Chondrocyte (in vitro differentiated cells): Measurements from ENCODE around the gene SPATA19. TPM values are rescaled to one million over a fixed set of nuclear protein-coding genes. Genes with fewer than 3 reads are reported as not detected.

Experiments used
- DNase-seq: peaks from one replicate; pipeline ENCODE4 v3.0.0; 2021; ENCODE audit warnings: mixed read lengths, low spot score
- H3K27ac Mint-ChIP-seq: one replicate; pipeline ENCODE4 v1.8.0; 2021; ENCODE audit warnings: mild to moderate bottlenecking, moderate library complexity, mixed read lengths; ENCODE audit not compliant: unreplicated experiment
- H3K27me3 Mint-ChIP-seq: 2 replicates; pipeline ENCODE4 v1.8.0; 2021; ENCODE audit warnings: low read depth, mixed read lengths
- H3K36me3 Mint-ChIP-seq: 2 replicates; pipeline ENCODE4 v1.8.0; 2021; ENCODE audit warnings: low read depth, mixed read lengths
- H3K4me1 Mint-ChIP-seq: 2 replicates; pipeline ENCODE4 v1.8.0; 2021; ENCODE audit warnings: low read depth, mild to moderate bottlenecking, mixed read lengths
- H3K4me3 Mint-ChIP-seq: one replicate; pipeline ENCODE4 v1.8.0; 2021; ENCODE audit warnings: mild to moderate bottlenecking, moderate library complexity, mixed read lengths; ENCODE audit not compliant: unreplicated experiment
- H3K9me3 Mint-ChIP-seq: 2 replicates; pipeline ENCODE4 v1.8.0; 2021; ENCODE audit warnings: low read depth, mixed read lengths
- total RNA-seq: library from RNA; stranded (reverse); gene quantifications from 3 replicates; pipeline ENCODE4 v1.2.1, GENCODE V29; 2021
- TF ChIP-seq, protein P1 (sequence below): fragments of 200-600 bp; sonication (generic); IDR thresholded peaks from 2 replicates; pipeline ENCODE4 v1.5.0; 2021; ENCODE audit warnings: antibody characterized with exemption, mild to moderate bottlenecking, moderate library complexity

Gene SPATA19
- total RNA-seq, 1 donor from 2014 or later, result not detected

DNA sequence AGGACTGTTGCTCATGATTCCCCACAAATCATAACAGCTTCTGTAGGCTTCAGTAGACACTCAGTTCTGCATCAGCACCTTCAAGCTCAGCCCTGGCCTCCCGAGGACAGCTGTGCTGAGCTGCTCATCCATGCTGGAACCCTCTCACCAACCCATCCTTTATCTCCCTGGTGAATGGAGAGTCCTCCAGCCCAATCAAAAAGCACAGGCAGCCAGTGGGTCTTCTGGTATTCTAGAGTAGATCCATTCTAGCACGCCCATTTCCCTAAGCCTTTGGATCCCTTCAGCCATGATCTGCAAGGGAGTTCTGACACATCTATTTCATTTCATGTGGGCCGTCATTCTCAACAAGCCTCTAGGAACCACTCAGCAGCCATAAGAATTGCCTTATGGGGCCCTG, 44.6 kb upstream of the SPATA19 start:
- Mint-ChIP-seq H3K27me3 (peaks cover 23% of the 10 kb centered on the region), H3K27ac (no peak overlapping the region), H3K4me1 (peaks cover 5% of the 10 kb centered on the region), H3K36me3 (no peaks in the 10 kb centered on the region), H3K4me3 (no peak overlapping the region), H3K9me3 (peaks cover 4% of the 10 kb centered on the region)
- TF ChIP-seq, protein P1, sequence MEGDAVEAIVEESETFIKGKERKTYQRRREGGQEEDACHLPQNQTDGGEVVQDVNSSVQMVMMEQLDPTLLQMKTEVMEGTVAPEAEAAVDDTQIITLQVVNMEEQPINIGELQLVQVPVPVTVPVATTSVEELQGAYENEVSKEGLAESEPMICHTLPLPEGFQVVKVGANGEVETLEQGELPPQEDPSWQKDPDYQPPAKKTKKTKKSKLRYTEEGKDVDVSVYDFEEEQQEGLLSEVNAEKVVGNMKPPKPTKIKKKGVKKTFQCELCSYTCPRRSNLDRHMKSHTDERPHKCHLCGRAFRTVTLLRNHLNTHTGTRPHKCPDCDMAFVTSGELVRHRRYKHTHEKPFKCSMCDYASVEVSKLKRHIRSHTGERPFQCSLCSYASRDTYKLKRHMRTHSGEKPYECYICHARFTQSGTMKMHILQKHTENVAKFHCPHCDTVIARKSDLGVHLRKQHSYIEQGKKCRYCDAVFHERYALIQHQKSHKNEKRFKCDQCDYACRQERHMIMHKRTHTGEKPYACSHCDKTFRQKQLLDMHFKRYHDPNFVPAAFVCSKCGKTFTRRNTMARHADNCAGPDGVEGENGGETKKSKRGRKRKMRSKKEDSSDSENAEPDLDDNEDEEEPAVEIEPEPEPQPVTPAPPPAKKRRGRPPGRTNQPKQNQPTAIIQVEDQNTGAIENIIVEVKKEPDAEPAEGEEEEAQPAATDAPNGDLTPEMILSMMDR, result no peak
- no peak for DNase-seq

- TF ChIP-seq, protein P1, result no peak
- Mint-ChIP-seq H3K27me3 (peaks cover 23% of the 10 kb centered on the region), H3K4me3 (no peak overlapping the region), H3K9me3 (peaks cover 8% of the 10 kb centered on the region), H3K36me3 (peaks cover 1% of the 10 kb centered on the region), H3K27ac (no peak overlapping the region), H3K4me1 (no peaks in the 10 kb centered on the region)
- DNase-seq, result no peak
Observed at GRCh38 chr11:133889188-133889587, 43.9 kb upstream of the SPATA19 start.

GRCh38 chr11:133887692-133888332, 42.5 kb upstream of the SPATA19 start:
- Mint-ChIP-seq H3K4me1 (no peaks in the 10 kb centered on the region), H3K27me3 (peaks cover 25% of the 10 kb centered on the region), H3K36me3 (peaks cover 1% of the 10 kb centered on the region), H3K27ac (no peak overlapping the region), H3K9me3 (peaks cover 18% of the 10 kb centered on the region), H3K4me3 (no peak overlapping the region)
- TF ChIP-seq, protein P1, result no peak
- no peak for DNase-seq

- TF ChIP-seq, protein P1, result no peak
- no peak overlapping the region for H3K27ac Mint-ChIP-seq
- H3K27me3 Mint-ChIP-seq, result peaks cover 12% of the 10 kb centered on the region
- no peaks in the 10 kb centered on the region for H3K4me1 Mint-ChIP-seq
- no peak for DNase-seq
- H3K9me3 Mint-ChIP-seq, result peaks cover 24% of the 10 kb centered on the region
- H3K36me3 Mint-ChIP-seq, result peaks cover 3% of the 10 kb centered on the region
- H3K4me3 Mint-ChIP-seq, result no peak overlapping the region
Observed at GRCh38 chr11:133886029-133886428, 40.7 kb upstream of the SPATA19 start.

DNA sequence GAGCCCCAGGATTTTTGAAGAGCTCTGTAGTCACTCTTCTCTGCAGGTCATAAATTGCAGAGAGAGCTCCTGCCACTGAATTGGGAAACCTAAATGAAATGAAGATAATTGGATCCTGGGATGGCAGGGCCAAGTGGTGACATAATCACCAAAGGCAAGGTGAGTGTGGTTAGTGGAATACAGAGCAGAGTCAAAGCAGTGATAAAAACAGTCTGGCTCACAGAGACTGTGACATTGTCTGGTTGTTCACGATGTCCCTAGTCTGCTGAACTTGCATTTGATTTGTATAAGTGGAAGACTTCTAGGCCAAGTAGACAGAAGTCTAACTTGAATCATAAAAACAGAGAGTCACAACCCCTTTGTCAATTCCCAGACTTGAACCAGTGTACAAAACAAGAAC, 26.8 kb upstream of the SPATA19 start:
- no peaks in the 10 kb centered on the region for H3K36me3 Mint-ChIP-seq
- no peaks in the 10 kb centered on the region for H3K27me3 Mint-ChIP-seq
- H3K4me3 Mint-ChIP-seq, result no peak overlapping the region
- peaks cover 8% of the 10 kb centered on the region for H3K9me3 Mint-ChIP-seq
- no peak for DNase-seq
- TF ChIP-seq, protein P1, result no peak
- H3K4me1 Mint-ChIP-seq, result no peaks in the 10 kb centered on the region
- H3K27ac Mint-ChIP-seq, result no peak overlapping the region
